ENCODE results near the gene HDAC11. TPM values are rescaled to one million over a fixed set of nuclear protein-coding genes. Genes with fewer than 3 reads are reported as not detected.

Gene HDAC11
- total and polyA plus RNA-seq, 9 of the 15 experiments (the other 6 are each of a cell fraction or from before 2014, with no cell fraction given) = 0.60 to 6.0 (median 4.5) TPM

- TF ChIP-seq KLF13 (tag; IDR thresholded peaks at IDR 0.05; ENCODE audit: borderline replicate concordance, low read depth) = no peak
- no peak for TF ChIP-seq CHD1 (IDR thresholded peaks at IDR 0.05; ENCODE audit: low read length)
- TF ChIP-seq NR3C1 (CRISPR knock-in tag; IDR thresholded peaks at IDR 0.05) = no peak
- no peak for TF ChIP-seq SIN3A (IDR thresholded peaks at IDR 0.05; ENCODE audit: borderline replicate concordance in 2 of 2, control insufficient read depth in 1 of 2, low read depth in 2 of 2, low read length in 2 of 2)
- no peak for TF ChIP-seq CBFA2T3 (IDR thresholded peaks at IDR 0.05)
- peak; percentile 97 to 98 (median 98) for TF ChIP-seq CTCF (IDR thresholded peaks at IDR 0.05 in 2 of 3, conservative IDR thresholded peaks at IDR 0.05 in 1 of 3; ENCODE audit: insufficient read depth in 2 of 3, low read depth in 1 of 3, low read length in 3 of 3)
- no peak for TF ChIP-seq ZNF408 (CRISPR knock-in tag; IDR thresholded peaks at IDR 0.05; ENCODE audit: low read depth)
- no peak for TF ChIP-seq EZH2 (IDR thresholded peaks at IDR 0.05; ENCODE audit: borderline replicate concordance, low read depth, low read length)
- TF ChIP-seq ZNF274 (IDR thresholded peaks at IDR 0.05; ENCODE audit: borderline replicate concordance, low read depth, low read length) = no peak
- TF ChIP-seq STAG1 (CRISPR knock-in tag; IDR thresholded peaks at IDR 0.05; ENCODE audit: borderline replicate concordance) = peak; percentile 95
- no peak for TF ChIP-seq MTF1 (CRISPR knock-in tag; IDR thresholded peaks at IDR 0.05; ENCODE audit: borderline replicate concordance)
- no peak for TF ChIP-seq E2F1 (CRISPR knock-in tag; IDR thresholded peaks at IDR 0.05)
- no peak for TF ChIP-seq NKRF (IDR thresholded peaks at IDR 0.05; ENCODE audit: borderline replicate concordance)
- no peak for TF ChIP-seq GABPA (tag; conservative IDR thresholded peaks at IDR 0.05; ENCODE audit: low read depth)
- TF ChIP-seq HBP1 (CRISPR knock-in tag; IDR thresholded peaks at IDR 0.05) = no peak
- TF ChIP-seq SP1 (CRISPR knock-in tag; IDR thresholded peaks at IDR 0.05) = peak; percentile 49; the same call in 1 of the 2 replicates
- TF ChIP-seq HINFP (tag; conservative IDR thresholded peaks at IDR 0.05; ENCODE audit: low read depth) = no peak
Observed at GRCh38 chr3:13495921-13496723, 16.0 kb downstream of the HDAC11 start (continued).

Data from K562 (cell line).